HG03457 (cell line): ENCODE results near the gene PGAM5.
A peak's percentile ranks its signal among the peaks of the same experiment; 100 is the strongest.

Experiments used
- ATAC-seq: cut with Tn5 transposase; IDR thresholded peaks from one replicate; pipeline ENCODE4 v1.9.1; 2021; ENCODE audit warnings: moderate number of reproducible peaks; ENCODE audit not compliant: unreplicated experiment

Gene PGAM5

DNA sequence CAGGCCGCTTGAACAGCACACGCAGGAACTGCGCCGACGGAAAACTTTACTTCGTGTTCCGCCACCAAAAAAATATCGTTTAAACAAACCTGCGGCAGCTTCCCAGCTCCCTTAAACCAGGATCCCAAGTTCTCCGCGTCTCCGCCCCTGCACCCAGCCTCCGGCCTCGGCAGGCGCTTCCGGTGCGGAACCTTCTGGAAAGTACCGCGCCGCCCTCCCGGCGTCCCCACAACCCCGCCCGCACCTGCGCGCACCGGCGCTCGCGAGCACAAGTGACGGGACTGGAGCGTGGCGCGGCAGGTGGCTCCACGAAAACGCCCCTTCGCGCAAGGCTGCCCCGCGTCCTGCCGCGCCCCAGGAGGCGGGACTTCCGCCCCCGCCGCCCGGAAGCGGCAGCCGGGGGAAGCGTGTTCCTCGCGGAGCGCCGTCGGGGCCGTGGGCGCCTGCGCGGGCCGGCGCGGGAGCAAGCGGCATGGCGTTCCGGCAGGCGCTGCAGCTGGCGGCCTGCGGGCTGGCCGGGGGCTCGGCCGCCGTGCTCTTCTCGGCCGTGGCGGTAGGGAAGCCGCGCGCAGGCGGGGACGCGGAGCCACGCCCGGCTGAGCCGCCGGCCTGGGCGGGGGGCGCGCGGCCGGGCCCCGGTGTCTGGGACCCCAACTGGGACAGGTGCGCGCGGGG lies at the start of gene PGAM5:
PGAM5 (plus strand) TSS at position 438 of the 675 bp plus-strand sequence; CDS start at position 473, 35 bp downstream.
- ATAC-seq: peak; percentile 71

GRCh38 chr12:132660996-132661395 lies 49.6 kb upstream of the PGAM5 start:
- ATAC-seq: no peak

- ATAC-seq: no peak
Observed at GRCh38 chr12:132661972-132662371, 48.7 kb upstream of the PGAM5 start.

- ATAC-seq: no peak
Observed at GRCh38 chr12:132662901-132663755, 47.5 kb upstream of the PGAM5 start.

GRCh38 chr12:132664206-132665148 lies 46.2 kb upstream of the PGAM5 start:
- ATAC-seq: no peak

GRCh38 chr12:132665149-132665491 lies 45.5 kb upstream of the PGAM5 start:
- ATAC-seq: no peak

DNA sequence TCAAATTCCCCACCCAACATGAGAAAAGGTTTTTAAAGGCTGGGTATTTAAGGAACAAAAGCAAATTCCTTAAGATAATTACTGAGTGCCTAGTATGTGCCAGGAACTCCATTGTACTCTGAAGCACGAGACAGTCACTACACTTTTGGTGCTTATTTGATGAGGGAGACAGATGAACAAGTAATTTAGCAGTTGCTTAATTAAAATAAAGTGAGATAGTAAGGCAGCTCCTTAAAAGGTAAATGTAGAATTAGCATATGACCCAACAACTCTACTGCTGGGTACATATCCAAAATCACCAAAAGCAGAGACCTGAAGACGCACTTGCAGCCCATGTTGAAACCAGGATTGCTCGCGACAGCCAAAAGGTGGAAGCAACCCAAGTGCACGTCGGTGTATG lies 44.8 kb upstream of the PGAM5 start:
- no peak for ATAC-seq

GRCh38 chr12:132668191-132669088 lies 42.2 kb upstream of the PGAM5 start:
- ATAC-seq: no peak

- ATAC-seq: no peak
Observed at GRCh38 chr12:132669166-132669879, 41.3 kb upstream of the PGAM5 start.

GRCh38 chr12:132672116-132672515 lies 38.5 kb upstream of the PGAM5 start:
- ATAC-seq: no peak

DNA sequence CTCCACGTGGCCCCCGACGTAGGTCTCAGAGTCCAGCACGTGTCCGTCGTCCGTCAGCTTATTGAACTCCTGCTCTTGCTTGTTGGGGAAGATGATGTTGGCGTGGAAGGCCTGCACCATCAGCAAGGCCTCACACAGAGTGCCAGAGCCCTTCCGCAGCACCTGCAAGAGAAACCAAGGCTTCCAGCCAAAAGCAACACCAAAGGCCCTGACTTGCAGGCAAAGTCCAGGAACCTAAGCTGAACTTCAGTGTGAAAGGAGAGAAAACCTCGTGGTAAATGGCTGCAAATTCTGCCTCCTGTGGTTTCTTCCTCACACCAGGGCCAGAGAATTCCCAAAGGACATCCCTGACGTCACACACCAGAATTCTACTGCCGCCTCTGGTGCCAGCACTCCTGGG lies 38.0 kb upstream of the PGAM5 start:
- ATAC-seq: no peak

DNA sequence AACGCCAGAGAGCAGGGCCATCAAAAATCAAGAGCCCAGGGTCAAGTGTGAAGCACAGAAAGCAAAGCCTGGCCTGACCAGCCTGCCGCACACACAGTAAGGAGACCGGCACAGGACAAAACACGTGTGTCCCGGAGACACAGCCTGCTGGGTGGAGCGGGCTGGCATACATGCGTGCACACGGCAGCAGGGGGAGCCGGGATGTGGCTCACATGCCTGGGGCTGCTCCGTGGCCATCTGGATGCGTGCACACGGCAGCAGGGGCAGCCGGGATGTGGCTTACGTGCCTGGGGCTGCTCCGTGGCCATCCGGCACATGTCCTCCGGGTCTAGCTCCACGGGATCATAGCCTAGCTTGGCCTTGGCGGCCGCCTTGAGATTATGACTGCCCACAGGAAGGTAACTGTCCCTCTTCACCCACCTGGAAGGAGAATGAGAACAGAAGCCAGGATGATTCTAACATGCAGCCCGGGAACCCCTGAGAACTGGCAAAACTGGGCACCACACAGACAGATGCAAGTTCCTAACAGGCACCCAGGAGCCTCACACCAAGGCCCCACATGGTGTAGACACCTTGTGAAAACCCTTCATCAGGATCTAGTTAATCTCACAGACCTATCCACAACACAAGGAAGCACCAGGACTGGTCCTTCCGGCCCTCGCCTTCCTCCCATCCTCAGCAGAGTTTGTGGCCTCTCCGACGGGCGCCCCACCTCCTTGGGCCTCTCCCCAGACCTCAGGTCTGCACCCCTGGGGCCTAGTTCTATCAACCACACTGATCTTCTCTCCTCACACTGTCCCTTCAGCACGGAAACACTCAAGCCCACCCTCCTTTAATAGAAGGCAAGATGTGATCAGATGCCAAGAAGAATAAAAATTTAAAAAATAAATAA lies 37.1 kb upstream of the PGAM5 start:
- ATAC-seq: no peak

- no peak for ATAC-seq
Observed at GRCh38 chr12:132674561-132674960, 36.1 kb upstream of the PGAM5 start.

DNA sequence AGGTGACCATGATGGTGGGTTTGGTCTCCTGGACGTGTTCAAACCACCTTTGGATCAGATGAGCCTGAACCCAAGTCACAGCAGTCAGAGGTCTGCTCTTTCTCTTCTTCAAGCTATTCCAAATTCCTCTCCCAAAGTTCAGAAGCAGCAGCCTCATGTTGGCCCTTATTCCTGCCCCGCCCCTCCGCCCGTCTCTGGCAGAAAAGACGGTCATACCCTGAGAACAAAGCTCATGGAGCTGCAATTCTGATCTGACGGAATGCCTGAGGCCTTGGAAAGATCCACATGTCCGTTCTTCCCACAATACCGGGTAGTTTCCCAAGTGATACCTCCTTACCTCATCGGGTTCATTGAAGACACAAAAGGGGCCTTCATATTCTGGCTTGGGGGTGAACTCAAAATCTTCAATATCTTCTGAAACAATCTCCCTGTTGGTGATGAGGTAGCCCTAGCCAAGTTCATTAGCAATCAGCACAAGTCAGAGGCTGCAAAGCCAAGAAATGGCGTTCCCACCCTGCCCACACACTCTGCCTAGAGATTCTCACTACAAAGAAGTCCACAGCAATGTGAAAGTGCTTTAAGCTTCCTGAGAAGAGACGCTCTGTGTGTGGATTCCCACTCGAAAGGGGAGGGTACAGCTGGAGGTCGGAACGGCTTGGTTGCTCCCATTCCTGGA lies 34.7 kb upstream of the PGAM5 start:
- ATAC-seq: no peak

DNA sequence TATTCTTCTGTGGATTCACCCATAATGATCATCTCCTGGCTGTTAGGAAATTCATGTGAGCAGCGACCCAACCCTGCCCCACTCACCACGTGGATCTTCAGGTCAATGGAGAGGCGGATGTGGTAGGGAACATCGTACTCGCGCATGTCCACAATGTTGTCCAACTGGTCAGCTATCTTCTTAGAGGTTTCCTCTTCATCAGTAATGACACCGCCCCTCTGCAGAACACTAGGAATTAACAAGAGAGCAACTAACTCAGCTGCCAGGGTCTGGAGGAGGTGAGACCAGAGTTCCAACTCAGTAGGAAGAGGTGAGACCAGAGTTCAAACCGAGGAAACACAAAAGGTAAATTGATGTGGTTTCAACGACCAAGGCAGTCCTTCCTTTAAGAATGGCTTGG lies 33.1 kb upstream of the PGAM5 start:
- ATAC-seq: no peak

DNA sequence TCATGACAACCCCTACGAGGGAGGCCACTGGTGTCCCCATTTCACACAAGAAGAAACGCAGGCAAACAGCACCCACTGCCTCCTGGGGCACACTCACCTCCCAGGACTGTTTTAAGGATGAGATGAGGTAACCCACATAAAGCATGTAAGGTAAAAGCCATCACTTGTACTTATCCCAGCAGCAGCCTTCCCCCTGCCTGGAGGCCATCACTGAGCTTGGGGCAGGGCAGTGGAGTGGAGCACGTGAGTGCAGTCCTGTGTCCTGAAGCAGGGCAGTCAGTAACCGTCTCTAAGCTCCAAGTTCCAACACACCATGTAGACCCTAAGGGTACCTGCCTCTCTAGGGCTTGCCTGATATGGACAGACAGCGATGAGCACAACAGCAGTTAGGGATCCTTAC lies 25.2 kb upstream of the PGAM5 start:
- ATAC-seq: no peak

- ATAC-seq: peak; percentile 21
Observed at GRCh38 chr12:132686825-132687210, 23.8 kb upstream of the PGAM5 start.
